H9 (cell line): Measurements from ENCODE around the gene TMPRSS6. TPM values are rescaled to one million over a fixed set of nuclear protein-coding genes. Genes with fewer than 3 reads are reported as not detected.

Experiments used
- DNase-seq: peaks from one replicate; pipeline ENCODE4 v3.0.0-alpha.2; 2017
- H2AFZ ChIP-seq: one replicate; pipeline ENCODE4 v1.6.1; 2013; ENCODE audit warnings: mild to moderate bottlenecking, low read length, control low read depth, moderate library complexity
- H2AK5ac ChIP-seq: 2 replicates; pipeline ENCODE4 v1.6.1; 2013; ENCODE audit warnings: low read length, control low read depth, mixed read lengths; ENCODE audit not compliant: insufficient read length
- H2BK120ac ChIP-seq: one replicate; pipeline ENCODE4 v1.6.1; 2013; ENCODE audit warnings: low read depth, mild to moderate bottlenecking, low read length, control low read depth, inconsistent platforms; ENCODE audit not compliant: poor library complexity, severe bottlenecking
- H2BK12ac ChIP-seq: 2 replicates; pipeline ENCODE4 v1.6.1; 2013; ENCODE audit warnings: low read length, control low read depth, mixed read lengths, low read depth; ENCODE audit not compliant: insufficient read length
- H2BK15ac ChIP-seq: 2 replicates; pipeline ENCODE4 v1.6.1; 2013; ENCODE audit warnings: low read depth, low read length, control low read depth
- H2BK20ac ChIP-seq: one replicate; pipeline ENCODE4 v1.6.1; 2013; ENCODE audit warnings: low read depth, mild to moderate bottlenecking, low read length, control low read depth, inconsistent platforms; ENCODE audit not compliant: poor library complexity, severe bottlenecking
- H2BK5ac ChIP-seq: 2 replicates; pipeline ENCODE4 v1.6.1; 2013; ENCODE audit warnings: low read length, control low read depth, mixed read lengths; ENCODE audit not compliant: insufficient read length
- H3K14ac ChIP-seq: 2 replicates; pipeline ENCODE4 v1.6.1; 2013; ENCODE audit warnings: low read length, control low read depth; ENCODE audit not compliant: insufficient read depth
- H3K18ac ChIP-seq: 2 replicates; pipeline ENCODE4 v1.6.1; 2013; ENCODE audit warnings: low read depth, mild to moderate bottlenecking, mixed read lengths, low read length, control low read depth; ENCODE audit not compliant: insufficient read length
- H3K23ac ChIP-seq: 2 replicates; pipeline ENCODE4 v1.6.1; 2013; ENCODE audit warnings: low read length, control low read depth, mixed read lengths, low read depth; ENCODE audit not compliant: insufficient read length
- H3K23me2 ChIP-seq: 2 replicates; pipeline ENCODE4 v1.6.1; 2013; ENCODE audit warnings: low read depth, mild to moderate bottlenecking, mixed read lengths, low read length, control low read depth; ENCODE audit not compliant: insufficient read length, poor library complexity, severe bottlenecking
- H3K27ac ChIP-seq: 2 replicates; pipeline ENCODE4 v1.5.1; 2013; ENCODE audit warnings: low read length, control low read depth, mixed read lengths, low read depth; ENCODE audit not compliant: insufficient read length
- H3K27me3 ChIP-seq: 2 replicates; pipeline ENCODE4 v1.6.1; 2013; ENCODE audit warnings: low read length, control low read depth, inconsistent platforms; ENCODE audit not compliant: insufficient read depth
- H3K4ac ChIP-seq: 2 replicates; pipeline ENCODE4 v1.6.1; 2013; ENCODE audit warnings: low read depth, mild to moderate bottlenecking, control low read depth, inconsistent platforms, low read length, moderate library complexity
- H3K4me1 ChIP-seq: 2 replicates; pipeline ENCODE4 v1.6.1; 2013; ENCODE audit warnings: low read length, control low read depth, inconsistent platforms; ENCODE audit not compliant: insufficient read depth
- H3K4me2 ChIP-seq: 2 replicates; pipeline ENCODE4 v1.6.1; 2013; ENCODE audit warnings: low read length, control low read depth, mixed read lengths; ENCODE audit not compliant: insufficient read length, insufficient read depth
- H3K56ac ChIP-seq: 2 replicates; pipeline ENCODE4 v1.6.1; 2013; ENCODE audit warnings: low read depth, mild to moderate bottlenecking, mixed read lengths, low read length, control low read depth; ENCODE audit not compliant: insufficient read length
- H3K79me1 ChIP-seq: 2 replicates; pipeline ENCODE4 v1.6.1; 2013; ENCODE audit warnings: low read depth, mild to moderate bottlenecking, moderate library complexity, low read length, control low read depth, inconsistent platforms; ENCODE audit not compliant: insufficient read depth, poor library complexity, severe bottlenecking
- H3K79me2 ChIP-seq: 2 replicates; pipeline ENCODE4 v1.6.1; 2013; ENCODE audit warnings: low read length, control low read depth, inconsistent platforms; ENCODE audit not compliant: insufficient read depth
- H3K9ac ChIP-seq: 2 replicates; pipeline ENCODE4 v1.6.1; 2013; ENCODE audit warnings: low read length, control low read depth, mixed read lengths; ENCODE audit not compliant: insufficient read length; ENCODE audit errors: extremely low read depth
- H3K9me3 ChIP-seq: one replicate; pipeline ENCODE4 v1.6.1; 2013; ENCODE audit warnings: low read depth, low read length, inconsistent platforms; ENCODE audit not compliant: control insufficient read depth
- H3T11ph ChIP-seq: one replicate; pipeline ENCODE4 v1.6.1; 2013; ENCODE audit warnings: mild to moderate bottlenecking, low read length, control low read depth, inconsistent platforms
- H4K20me1 ChIP-seq: one replicate; pipeline ENCODE4 v1.6.1; 2013; ENCODE audit not compliant: control insufficient read depth, insufficient read length, insufficient read depth
- H4K5ac ChIP-seq: 2 replicates; pipeline ENCODE4 v1.6.1; 2013; ENCODE audit warnings: low read depth, mild to moderate bottlenecking, mixed read lengths, low read length, control low read depth; ENCODE audit not compliant: insufficient read length
- H4K8ac ChIP-seq: replicated peaks from 2 replicates; pipeline ENCODE4 v1.6.1; 2013; ENCODE audit warnings: low read length, control low read depth, mixed read lengths, low read depth; ENCODE audit not compliant: insufficient read length
- H4K91ac ChIP-seq: 2 replicates; pipeline ENCODE4 v1.6.1; 2013; ENCODE audit warnings: low read depth, mild to moderate bottlenecking, moderate library complexity, mixed read lengths, low read length, control low read depth; ENCODE audit not compliant: insufficient read length
- H3K27ac Mint-ChIP-seq, 3 experiments: 2 replicates in 2 of 3; 3 replicates in 1 of 3; pipeline ENCODE4 v1.8.0; 2020 to 2021; ENCODE audit warnings: mixed read lengths in 3 of 3, mild to moderate bottlenecking in 1 of 3, moderate library complexity in 1 of 3
- H3K27me3 Mint-ChIP-seq: 2 replicates; pipeline ENCODE4 v1.8.0; 2021; ENCODE audit warnings: low read depth, mild to moderate bottlenecking, moderate library complexity, mixed read lengths
- H3K36me3 Mint-ChIP-seq, 3 experiments: 2 replicates in 2 of 3; 3 replicates in 1 of 3; pipeline ENCODE4 v1.8.0; 2020 to 2021; ENCODE audit warnings: low read depth in 3 of 3, mixed read lengths in 3 of 3; ENCODE audit not compliant: insufficient read depth in 1 of 3
- H3K4me1 Mint-ChIP-seq, 2 experiments: 2 replicates each; pipeline ENCODE4 v1.8.0; 2020; ENCODE audit warnings: mixed read lengths in 2 of 2
- H3K4me3 Mint-ChIP-seq, 2 experiments: 2 replicates in 1 of 2; 3 replicates in 1 of 2; pipeline ENCODE4 v1.8.0; 2020 to 2021; ENCODE audit warnings: mild to moderate bottlenecking in 2 of 2, mixed read lengths in 2 of 2, moderate library complexity in 1 of 2
- H3K9me3 Mint-ChIP-seq, 2 experiments: 2 replicates in 1 of 2; 3 replicates in 1 of 2; pipeline ENCODE4 v1.8.0; 2020; ENCODE audit warnings: mild to moderate bottlenecking in 2 of 2, mixed read lengths in 2 of 2, moderate library complexity in 1 of 2
- WGBS: extraction: QIAGEN DNeasy Blood & Tissue Kit; methylation state at CpG from one replicate; pipeline ENCODE4 v1.1.7; 2013; ENCODE audit warnings: missing lambda C conversion rate, low lambda C conversion rate, mixed read lengths; ENCODE audit not compliant: insufficient read length; ENCODE audit errors: extremely low coverage; 5-methylcytosine and 5-hydroxymethylcytosine counted together
- total RNA-seq: library from RNA; stranded (reverse); gene quantifications from 2 replicates; pipeline ENCODE4 v1.2.1, GENCODE V29; 2021
- TF ChIP-seq, protein P1 (sequence below): fragments of 200-600 bp; sonication (generic); conservative IDR thresholded peaks from 3 replicates; pipeline ENCODE4 v1.8.0; 2021; ENCODE audit warnings: antibody characterized with exemption, mild to moderate bottlenecking

Gene TMPRSS6
- total RNA-seq, 1 experiment from 2014 or later, result not detected

DNA sequence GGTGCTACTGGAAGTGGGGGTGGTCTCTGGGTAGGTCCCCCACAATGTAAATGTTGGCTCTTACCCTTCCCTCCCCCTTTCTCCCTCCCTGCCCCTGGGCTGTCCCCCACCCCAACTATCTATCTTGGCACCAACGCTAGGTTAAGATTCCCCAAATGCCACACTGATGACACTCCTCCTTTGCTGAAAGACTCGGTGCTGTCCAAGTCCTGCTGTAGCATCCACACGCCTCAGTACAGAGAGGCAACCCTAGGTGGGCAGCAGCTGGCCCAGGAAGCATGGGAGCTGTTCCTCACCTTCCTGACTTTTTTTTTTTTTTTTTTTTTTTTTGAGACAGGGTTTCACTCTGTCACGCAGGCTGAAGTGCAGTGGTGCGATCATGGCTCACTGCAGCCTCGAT, 61.4 kb downstream of the TMPRSS6 start:
- H2BK120ac ChIP-seq, result no peak overlapping the region
- H3K79me2 ChIP-seq, result no peaks in the 10 kb centered on the region
- H4K8ac ChIP-seq, result no peak overlapping the region
- Mint-ChIP-seq H3K36me3 (peaks cover 0 to under 1% (median 0%) of the 10 kb centered on the region in 3 experiments; a peak in 1 of 7 replicates), H3K27ac (no peak overlapping the region; a peak in 1 of 7 replicates), H3K9me3 (no peaks in the 10 kb centered on the region; a peak in 1 of 5 replicates), H3K4me3 (no peak overlapping the region), H3K4me1 (peaks cover 9 to 20% of the 10 kb centered on the region in 2 experiments), H3K27me3 (peaks cover 37% of the 10 kb centered on the region)
- no peak overlapping the region for H3K27ac ChIP-seq
- TF ChIP-seq, protein P1, sequence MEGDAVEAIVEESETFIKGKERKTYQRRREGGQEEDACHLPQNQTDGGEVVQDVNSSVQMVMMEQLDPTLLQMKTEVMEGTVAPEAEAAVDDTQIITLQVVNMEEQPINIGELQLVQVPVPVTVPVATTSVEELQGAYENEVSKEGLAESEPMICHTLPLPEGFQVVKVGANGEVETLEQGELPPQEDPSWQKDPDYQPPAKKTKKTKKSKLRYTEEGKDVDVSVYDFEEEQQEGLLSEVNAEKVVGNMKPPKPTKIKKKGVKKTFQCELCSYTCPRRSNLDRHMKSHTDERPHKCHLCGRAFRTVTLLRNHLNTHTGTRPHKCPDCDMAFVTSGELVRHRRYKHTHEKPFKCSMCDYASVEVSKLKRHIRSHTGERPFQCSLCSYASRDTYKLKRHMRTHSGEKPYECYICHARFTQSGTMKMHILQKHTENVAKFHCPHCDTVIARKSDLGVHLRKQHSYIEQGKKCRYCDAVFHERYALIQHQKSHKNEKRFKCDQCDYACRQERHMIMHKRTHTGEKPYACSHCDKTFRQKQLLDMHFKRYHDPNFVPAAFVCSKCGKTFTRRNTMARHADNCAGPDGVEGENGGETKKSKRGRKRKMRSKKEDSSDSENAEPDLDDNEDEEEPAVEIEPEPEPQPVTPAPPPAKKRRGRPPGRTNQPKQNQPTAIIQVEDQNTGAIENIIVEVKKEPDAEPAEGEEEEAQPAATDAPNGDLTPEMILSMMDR, result no peak
- H2AK5ac ChIP-seq, result no peak overlapping the region
- H3T11ph ChIP-seq, result no peak overlapping the region
- H2BK5ac ChIP-seq, result no peak overlapping the region
- H4K20me1 ChIP-seq, result no peaks in the 10 kb centered on the region
- no peak overlapping the region for H2BK20ac ChIP-seq
- no peaks in the 10 kb centered on the region for H3K79me1 ChIP-seq
- H4K91ac ChIP-seq, result no peak overlapping the region
- no peak overlapping the region for H4K5ac ChIP-seq
- DNase-seq, result no peak
- no peak overlapping the region for H3K4ac ChIP-seq
- no peaks in the 10 kb centered on the region for H3K4me1 ChIP-seq
- no peak overlapping the region for H3K18ac ChIP-seq
- H3K27me3 ChIP-seq, result no peaks in the 10 kb centered on the region; the same call in 1 of the 2 replicates
- no peaks in the 10 kb centered on the region for H3K9me3 ChIP-seq
- no peak overlapping the region for H3K4me2 ChIP-seq
- H3K23ac ChIP-seq, result no peak overlapping the region
- no peak overlapping the region for H3K14ac ChIP-seq
- H3K23me2 ChIP-seq, result peaks cover 5% of the 10 kb centered on the region
- H3K56ac ChIP-seq, result no peak overlapping the region
- no CpG with 5 or more reads among the region's 6 CpGs for WGBS
- no peak overlapping the region for H2BK15ac ChIP-seq
- no peak overlapping the region for H2AFZ ChIP-seq
- H2BK12ac ChIP-seq, result no peak overlapping the region
- no peak overlapping the region for H3K9ac ChIP-seq
